SKM-1 treated with dmso at 0.1 percent for 144 hours (cell line): ENCODE measurements around the gene ANKRD61.
"Not testable (repeated sequence)": the region's sequence is repeated elsewhere in the genome, so short reads cannot be mapped to it uniquely, and the experiment has no call there.

Experiments
- DNase-seq: peaks from one replicate; lab custom pipeline; 2025; ENCODE audit not compliant: unreplicated experiment; lab: John Stamatoyannopoulos, UW

The ANKRD61 gene

DNA sequence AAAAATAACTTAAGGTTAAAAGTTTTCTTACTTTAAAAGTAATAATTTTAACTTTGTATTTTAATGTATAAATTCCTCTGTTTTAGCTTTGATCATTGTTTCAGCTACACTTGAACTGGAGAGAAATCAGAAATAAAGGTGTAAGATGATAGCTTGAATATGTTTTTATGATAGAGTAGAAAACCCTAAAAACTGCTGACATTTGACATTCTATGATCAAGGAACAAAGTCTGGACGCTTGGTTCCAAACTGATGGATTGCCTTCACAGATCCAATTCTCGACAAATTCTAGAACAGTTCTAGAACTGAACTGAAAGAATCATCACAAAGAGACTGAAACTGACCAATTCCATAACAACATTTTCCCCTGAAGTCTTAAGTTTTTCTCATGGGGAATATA is at the start of gene ANKRD61:
TSS of gene ANKRD61 (plus strand) at position 389 of the 400 bp plus-strand sequence. CDS start at position 389, 0 bp downstream.
- DNase-seq: no peak

DNA sequence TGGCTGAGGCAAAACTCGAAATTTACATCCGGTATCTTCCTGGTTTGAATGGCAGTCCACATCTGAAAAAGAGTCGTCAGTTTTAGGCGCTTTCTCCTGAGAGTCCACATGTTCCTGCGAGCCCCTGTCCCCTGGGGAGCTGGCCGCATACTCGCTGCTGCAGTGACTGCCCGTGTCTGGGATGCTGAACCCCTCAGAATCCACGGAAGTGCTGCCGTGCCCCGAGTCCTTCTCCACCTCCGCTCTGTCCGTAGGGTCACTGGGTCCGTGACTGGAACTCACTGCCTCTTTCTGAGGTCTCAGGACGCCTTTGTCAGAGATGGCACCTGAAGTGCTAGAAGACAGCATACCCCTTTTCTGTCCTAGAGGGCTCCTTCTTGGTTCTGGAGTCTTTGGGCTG is 44.1 kb upstream of the ANKRD61 start:
- DNase-seq: not testable (repeated sequence)

DNA sequence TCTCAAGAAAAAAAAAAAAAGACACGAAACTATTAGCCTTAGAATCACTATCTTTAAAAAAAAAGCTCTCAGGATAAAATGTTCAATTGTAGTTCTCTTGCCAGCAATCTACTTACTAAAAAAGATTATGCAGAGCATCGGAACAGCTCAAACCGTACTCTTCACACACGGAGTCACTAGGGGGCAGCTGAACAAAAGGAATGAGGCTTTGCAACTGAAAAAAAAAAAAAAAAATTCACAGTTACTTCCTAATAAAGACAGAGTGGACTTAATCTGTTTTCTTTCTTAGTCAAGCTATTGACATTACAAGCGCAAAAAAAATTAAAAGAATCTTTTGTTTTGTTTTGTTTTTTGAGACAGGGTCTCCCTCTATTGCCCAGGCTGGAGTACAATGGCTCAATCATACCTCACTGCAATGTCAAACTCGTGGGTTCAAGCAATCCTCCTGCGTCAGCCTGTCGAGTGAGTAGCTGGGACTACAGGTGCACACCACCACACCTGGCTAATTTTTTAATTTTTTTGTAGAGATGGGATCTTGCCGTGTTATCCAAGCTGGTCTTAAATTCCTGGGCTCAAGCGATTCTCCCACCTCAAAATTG is 33.9 kb upstream of the ANKRD61 start:
- DNase-seq: peak; percentile 42

DNA sequence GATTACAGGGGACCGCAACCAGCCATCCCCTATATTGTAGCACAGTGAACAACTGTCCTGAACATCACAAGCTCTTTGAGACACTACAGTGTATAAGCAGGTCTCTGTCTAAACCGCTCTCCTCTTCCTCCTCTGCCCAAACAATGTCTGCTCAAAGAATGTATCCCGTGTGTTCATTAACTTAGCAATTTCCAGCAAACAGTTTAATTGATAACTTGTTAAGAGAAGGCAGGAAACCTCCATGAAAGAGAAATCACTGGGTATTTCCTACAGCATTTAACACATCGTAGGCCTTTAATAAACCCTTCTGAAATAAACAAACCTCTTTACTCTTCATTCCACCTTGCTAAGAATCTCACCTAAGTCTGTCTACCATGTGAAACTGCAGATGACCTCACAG is 23.8 kb upstream of the ANKRD61 start:
- DNase-seq: no peak

DNA sequence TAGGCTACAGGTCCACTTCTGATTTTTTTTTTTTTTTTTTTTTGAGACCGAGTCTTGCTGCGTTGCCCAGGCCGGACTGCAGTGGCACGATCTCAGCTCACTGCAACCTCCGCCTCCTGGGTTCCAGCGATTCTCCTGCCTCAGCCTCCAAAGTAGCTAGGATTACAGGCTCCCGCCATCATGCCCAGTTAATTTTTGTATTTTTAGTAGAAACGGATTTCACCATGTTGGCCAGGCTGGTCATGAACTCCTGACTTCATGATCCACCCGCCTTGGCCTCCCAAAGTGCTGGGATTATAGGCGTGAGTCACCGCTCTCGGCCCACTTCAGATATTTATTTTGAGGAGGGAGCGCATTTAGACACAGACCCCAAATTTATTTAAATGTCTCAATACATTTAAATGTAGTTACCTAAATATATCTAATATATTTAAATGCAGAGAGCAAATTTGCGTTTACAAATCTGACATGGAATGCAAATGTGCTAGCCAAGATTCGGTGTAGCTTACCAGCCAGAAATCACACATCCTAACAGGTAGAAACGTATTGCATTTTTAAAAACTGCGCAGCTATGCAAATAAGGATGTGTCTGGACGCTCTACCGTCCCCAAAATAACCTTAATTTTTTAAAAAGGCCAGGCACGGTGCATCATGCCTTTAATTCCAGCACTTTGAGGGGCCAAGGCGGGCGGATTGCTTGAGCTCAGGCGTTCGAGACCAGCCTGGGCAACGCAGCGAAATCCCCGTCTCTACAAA is 23.2 kb upstream of the ANKRD61 start:
- not testable (repeated sequence) for DNase-seq

DNA sequence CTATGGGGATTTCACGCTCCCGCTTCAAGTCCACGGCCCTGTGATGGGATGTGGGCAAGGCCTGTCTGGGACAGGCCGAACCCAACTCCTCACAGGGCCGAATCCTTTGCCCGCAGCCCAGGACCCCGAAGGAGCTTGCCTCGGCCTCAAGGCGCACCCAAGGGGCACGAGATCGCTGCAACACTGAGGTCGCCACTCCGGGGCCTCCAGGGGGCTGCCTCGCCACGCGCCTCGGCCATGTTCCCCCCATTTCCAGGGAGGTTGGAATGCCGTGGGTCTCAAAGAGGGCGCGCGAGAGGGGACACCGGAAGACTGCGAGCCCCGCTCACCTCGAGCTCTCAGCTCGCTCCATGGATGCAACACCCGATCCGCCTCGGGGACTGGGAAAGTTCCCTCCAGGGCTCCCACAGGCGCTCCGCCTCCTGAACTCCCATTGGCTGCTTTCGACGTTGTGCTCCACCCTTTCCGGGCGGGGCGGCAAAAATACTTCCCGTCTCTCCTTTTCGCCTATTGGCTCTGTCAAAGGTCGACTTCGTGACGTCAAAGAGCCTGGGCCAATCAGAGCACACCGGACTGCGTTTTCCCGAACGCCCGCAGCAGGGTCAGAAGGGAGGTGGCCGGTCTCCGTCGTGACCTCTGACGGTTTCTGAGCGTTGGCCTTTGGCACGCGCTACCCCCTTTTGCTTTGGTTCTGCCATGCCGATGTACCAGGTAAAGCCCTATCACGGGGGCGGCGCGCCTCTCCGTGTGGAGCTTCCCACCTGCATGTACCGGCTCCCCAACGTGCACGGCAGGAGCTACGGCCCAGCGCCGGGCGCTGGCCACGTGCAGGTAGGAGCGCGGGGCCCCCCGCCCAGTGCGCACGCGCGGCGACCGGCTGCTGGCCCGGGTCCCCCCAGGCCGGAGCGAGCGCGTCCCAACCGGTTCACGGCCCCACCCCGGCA is 22.2 kb upstream of the ANKRD61 start, which contains the start of the genes AIMP2 and PMS2:
TSS of gene AIMP2 (plus strand) at position 605 of the 944 bp plus-strand sequence. CDS start at position 697, 92 bp downstream.
TSS of gene PMS2 (minus strand) at position 382 of the 944 bp plus-strand sequence. CDS start at position 352, 30 bp downstream.
- DNase-seq: peak; percentile 98

DNA sequence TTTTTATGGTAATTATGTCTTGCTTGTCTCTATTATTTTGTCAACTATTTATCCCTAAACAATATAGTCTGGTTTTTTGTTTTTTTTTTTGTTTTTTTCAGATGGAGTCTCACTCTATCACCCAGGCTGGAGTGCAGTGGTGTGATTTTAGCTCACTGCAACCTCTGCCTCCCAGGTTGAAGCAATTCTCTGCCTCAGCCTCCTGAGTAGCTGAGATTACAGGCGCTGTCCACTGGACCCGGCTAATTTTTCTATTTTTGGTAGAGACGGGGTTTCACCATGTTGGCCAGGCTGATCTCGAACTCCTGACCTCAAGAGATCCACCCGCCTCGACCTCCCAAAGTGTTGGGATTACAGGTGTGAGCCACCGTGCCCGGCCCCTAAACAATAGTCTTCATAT is 20.8 kb upstream of the ANKRD61 start:
- DNase-seq: not testable (repeated sequence)

DNA sequence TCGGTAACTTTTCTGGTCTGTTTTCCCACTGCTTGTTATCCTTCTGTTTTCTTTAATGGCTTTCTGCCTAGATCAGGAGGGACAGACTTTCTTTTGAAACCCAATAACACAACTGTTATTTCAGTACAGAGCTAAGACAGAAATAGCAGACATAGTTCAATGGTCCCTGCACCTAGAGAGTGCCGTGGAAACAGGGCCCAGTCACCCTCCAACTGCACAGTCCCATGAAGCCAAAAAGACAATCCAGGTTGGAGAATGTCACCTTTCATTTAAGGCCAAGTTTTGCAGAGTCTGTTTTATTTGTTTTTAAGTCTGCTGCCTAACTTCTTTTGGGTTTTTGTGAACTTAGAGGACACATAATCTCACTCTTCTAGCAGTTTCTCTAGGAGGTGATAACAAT is 19.6 kb upstream of the ANKRD61 start:
- no peak for DNase-seq

DNA sequence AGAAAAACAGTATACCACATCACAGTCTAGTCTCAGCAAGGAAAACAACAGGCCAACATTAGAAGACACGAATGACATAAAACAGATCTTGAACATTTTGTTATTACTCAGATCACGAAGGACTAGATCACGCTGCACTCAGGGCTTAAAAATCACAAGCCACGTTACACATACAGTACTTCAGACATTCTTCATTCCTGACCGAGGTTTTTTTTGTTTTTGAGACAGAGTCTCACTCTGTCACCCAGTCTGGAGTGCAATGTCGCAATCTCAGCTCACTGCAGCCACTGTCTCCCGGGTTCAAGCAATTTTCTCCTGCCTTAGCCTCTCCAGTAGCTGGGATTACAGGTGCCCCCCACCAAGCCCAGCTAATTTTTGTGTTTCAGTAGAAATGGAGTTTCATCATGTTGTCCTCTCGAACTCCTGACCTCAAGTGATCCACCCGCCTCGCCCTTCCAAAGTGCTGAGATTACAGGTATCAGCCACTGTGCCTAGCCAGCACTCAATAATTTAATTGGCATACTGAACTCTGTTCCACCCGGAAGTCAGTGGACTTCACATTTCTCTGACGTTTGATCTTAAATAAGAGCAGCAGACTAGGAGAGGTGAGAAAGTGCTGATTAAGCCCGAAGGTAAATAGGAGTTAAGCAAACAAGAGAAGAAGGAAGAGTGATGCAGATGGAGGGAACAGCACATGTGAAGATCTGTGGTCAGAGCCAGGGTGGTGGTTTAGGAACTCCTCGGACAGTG is 18.6 kb upstream of the ANKRD61 start:
- DNase-seq: no peak

DNA sequence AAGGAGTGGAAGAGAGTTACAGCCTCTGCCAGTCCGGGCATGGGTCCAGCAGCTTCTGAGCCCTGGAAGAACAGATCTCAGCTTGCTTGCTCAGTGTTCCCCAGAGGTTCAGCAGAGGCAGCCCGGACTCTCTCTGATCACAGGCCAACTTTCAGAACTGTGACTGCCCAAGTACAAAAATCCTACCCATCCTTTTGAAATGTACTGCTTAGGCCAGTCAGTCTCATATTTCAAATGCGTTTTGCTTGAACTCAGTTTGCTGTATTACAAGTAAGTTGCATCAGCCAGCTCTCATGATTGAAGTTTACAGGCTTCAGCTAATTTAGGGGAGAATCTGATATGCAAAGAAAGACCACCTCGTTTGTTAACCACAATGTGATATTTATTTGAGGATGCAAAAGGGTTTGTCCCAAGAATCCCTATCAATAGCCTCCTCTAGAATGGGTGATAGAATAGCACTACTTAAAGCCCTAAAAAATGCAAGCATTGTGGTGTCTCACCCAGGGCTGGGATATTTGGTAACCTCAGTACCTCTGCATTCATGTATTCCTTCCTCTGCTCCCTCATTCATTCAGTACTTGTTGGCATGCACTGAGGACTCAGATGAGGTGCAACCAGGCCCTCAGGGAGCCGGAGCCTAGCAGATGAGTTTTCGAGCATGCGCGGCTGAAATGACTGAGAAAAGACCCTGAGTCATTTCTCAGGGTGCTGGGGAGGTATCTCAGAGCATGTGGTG is 15.1 kb upstream of the ANKRD61 start:
- DNase-seq: no peak

DNA sequence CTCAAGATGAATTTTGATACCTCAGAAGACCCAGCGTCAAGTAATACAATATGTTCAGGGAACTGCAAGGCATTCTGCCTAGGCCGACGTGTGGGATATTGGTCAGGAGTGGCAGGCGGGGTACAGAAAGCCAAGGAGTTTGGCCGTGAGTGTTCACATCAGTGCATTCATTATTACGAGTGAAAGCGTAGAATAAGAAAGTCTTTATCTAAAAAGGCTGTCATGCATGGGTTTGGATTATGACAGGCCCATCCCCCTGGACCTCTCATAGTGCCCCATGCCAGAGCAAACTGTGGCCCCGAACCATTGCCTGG is 14.6 kb upstream of the ANKRD61 start:
- no peak for DNase-seq

DNA sequence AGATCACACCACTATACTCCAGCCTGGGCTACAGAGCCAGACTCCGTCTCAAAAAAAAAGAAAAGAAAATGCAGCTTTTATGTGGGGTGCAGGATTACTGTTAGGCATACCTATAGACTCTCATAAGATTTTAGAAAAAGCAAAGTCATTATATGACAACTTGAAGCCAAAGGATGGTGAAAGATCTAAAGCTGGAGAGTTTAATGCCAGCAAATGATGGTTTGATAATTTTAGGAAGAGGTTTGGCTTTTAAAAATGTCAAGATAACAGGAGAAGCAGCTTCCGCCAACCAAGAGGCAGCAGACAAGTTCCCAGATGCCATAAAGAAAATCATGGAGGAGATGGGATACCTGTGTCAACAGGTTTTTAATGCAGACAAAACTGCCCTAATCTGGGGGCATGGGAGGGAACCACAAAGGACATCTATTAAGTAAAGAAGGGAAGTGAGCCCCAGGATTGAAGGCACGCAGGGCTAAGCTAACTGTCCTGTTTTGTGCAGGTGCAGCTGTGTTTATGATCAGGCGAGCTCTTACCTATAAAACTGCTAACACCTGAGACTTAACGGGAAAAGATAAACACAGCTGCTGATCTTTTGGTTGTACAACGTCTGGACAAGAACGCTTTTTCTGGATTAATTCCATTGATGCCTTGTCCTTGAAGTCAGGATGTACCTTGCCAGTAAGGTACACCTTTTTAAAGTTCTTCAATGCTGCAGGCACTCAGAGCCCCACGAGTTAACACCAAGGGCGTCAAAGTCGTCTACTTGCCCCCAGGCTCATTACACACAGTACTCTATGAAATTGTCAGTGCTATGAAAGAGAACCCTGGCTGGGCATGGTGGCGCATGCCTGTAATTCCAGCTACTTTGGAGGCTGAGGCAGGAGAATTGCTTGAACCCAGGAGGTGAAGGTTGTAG is 10.5 kb upstream of the ANKRD61 start:
- no peak for DNase-seq

DNA sequence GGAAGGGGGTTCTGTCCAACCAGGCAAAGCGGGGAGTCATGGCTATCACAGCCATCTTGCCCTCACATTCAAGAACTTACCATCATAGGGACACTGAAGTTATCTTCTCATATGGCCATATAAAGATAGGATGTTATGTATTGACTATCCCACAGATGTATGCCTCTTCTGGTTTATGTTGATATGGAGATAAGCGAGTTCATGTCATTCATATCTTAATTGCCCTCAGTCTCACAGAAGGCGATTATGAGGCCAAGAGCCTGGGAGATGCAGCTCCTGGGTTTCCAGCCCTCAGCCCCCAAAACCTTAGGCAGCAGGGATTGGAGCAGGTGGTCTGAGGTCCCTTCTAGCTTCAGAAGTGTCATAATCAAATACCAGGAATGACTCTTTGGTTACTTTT is 8.5 kb upstream of the ANKRD61 start:
- DNase-seq: no peak

DNA sequence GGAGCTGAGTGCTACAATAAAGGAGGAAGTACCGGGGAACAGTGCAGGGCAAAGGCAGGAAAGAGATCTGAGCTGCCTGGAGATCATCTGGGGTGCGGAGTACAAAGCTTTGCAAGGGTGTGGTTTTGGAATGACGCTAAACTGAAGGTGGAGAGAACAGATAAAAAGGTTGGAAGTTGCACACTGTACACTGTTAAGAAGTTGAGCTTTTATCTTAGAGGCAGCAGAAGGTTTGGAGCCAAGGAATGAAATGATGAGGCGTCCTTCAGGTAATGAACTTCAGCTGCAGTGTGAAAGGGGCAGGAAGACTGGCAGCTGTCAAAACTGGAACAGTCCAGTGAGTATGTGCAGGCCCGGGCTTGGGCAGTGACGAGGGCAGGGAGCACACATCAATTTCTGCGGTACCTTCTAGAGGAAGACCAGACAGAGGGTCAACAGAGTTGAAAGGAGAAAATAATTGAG is 7.2 kb upstream of the ANKRD61 start:
- DNase-seq: no peak

DNA sequence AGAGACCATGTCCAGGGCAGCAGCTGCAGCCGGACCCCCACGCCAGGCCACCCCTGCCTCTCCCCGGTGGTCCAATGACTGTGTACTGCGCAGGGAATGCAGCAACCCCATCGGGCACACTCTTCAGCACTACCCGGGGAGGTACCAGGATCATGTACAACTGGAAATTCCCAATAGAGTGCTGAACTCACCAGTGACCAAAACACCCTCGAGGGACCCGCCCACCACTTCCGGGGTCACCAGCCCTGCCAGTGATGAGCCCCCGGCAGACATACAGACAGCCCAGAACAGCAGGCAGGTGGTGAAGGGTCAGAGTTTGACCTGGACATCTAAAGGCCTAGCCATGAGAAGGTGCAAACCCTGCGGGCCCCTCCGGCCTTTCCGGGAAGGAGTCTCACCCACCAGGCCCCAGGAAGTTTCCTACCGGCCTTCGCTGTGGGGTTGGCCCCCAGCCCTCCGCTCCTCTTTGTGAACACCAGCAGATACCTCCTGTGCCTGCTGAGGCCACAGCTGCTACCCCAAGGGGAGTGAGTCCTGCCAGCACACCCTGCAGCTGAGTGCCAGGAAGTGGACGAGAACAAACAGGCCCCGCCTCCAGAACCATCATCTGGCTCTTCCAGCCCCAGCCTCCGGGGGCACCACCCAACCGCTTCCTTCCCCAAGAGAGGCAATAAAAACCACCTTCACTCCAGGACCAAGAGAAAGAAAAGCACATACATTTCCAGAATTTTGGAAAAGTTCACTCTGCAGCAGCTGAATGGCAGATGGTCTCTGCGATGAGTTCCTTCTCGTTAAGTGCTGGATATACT is 5.0 kb upstream of the ANKRD61 start:
- DNase-seq: peak; percentile 44

DNA sequence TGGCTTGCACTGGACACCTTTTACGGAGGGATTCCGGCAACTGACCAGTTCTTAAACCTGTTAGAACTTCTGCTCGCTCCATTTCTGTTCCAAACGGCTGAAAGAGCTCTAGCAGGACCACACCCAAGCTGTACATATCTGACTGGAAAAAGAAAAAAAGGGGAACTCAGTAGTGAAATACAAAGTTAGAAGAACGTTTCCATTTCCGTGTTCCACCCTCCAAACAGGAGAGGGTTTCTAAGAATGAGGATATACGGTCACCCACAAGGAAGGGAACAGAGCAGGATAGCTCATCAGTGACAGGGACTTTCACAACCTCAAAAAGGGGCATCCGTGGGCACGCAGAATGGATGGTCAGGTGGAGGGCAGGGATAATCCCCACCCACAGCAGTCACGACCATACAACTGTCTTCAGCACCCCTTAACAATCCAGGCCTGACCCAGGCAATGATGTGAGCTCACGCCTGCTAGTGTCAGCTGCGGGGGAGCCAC is 4.3 kb upstream of the ANKRD61 start:
- DNase-seq: no peak

DNA sequence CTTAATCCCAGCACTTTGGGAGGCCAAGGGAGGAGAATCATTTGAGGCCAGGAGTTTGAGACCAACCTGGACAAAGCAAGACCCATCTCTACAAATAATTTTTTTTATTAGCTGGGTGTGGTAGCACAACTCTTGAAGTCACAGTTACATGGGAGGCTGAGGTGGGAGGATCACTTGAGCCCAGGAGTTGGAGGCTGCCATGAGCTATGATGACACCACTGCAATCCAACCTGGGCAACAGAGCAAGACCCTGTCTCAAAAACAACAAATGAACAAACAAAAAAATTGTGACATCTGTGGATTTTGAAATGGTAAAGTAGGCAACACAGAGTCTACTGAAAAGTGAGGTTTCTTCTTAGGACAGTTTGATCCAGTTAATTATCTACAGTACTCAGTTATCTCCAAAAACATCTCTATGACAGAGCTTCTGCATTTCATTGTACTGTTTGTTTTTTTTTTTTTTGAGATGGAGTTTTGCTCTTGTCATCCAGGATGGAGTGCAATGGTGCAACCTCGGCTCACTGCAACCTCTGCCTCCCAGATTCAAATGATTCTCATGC is 3.3 kb upstream of the ANKRD61 start:
- no peak for DNase-seq

DNA sequence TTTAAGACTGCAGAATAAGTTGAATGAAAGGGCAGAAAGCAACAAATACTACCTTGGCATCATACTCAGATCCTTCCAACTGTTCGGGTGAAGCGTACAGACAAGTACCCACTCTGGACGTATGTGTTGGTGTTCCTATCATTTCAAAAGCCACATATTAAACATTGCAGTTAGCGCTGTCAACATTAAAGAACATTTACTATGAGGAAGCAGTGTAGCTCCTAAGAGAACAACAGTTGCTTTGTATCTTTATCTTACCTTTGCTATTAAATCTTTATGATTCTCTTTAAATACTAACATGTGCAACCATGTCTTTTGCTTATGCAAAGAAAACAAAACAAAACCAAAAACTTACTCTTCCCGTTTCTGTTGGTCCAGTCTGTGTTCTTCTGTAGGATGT is 2.6 kb upstream of the ANKRD61 start:
- no peak for DNase-seq
